Adipose tissue (tissue), 3 donors: ENCODE measurements around the gene TNS1. TPM values are rescaled to one million over a fixed set of nuclear protein-coding genes. Genes with fewer than 3 reads are reported as not detected.

Experiments
- H3K27ac ChIP-seq: one replicate; pipeline ENCODE4 v1.5.1; 2013; ENCODE audit warnings: low read depth, low read length
- WGBS, 3 donors: extraction: QIAGEN DNeasy Blood & Tissue Kit; methylation state at CpG; one replicate each; pipeline ENCODE4 v1.1.7; 2013; 5-methylcytosine and 5-hydroxymethylcytosine counted together
- polyA plus RNA-seq, 3 donors: library from polyadenylated mRNA; stranded (reverse); fragments of 200-250 nt; gene quantifications; one replicate each; pipeline ENCODE4 v1.2.3, GENCODE V29; 2013
- donor health status: healthy with polysubstance abuse.
- donor health status: Bipolar disorder and iron deficiency.
- donor health status: healthy.

TNS1 gene
- polyA plus RNA-seq, 3 donors, result 39.8 to 245 (median 171) TPM

DNA sequence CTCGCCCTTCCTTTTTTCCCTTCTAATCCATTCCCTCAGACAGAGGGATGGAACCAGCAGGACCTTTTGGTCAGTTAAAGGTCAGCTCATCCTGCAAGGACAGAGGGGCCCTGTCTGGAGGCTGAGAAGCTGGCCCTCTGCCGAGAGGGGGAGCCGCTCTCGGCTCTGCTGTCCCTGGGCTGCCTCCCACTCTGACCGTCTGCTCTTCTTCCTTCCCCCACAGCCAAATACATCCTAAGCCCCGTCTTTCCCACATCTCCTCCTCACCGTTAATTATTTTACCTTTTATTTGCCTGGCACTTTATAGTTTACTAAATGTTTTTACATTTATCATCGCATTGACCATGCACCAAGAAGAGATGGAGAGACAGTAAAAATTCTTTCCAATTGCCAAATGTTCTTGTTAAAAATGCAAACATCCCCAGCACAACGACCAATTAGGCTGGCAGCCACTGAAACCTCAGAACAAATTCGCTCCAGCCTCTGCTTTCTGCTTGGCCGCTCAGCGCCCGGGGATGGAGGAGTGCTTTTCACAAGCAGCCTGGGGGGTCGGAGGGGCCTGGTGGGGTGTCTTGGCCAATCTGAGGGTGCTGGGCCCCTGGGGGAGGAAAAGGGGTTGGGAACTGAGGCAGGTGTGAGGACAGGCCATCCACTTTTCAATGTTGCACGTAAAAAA lies 123.7 kb downstream of the TNS1 start:
- 72 to 78% (median 75%) methylated on average over 15 of the region's 15 CpGs for WGBS, 3 donors
- H3K27ac ChIP-seq, result no peak overlapping the region

DNA sequence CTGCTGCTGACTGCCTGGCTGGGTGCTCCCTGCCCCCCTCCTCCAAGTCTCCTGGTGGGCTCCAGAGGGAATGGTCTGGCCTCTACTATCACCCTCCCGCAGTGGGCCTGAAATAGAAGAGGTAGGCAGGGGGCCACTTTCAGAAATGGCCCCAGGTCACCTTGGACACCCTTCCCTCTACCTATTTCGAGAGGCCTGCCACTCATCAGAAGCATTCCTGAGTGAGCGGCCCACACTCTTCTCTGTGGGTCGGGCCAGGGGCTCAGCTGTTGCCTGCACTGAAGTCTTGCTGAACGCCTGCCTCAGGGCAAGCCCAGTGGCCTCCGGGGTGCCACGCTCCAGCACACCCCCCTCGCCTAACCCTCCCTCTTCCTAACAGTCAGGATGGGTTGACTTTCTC lies 124.9 kb downstream of the TNS1 start:
- no peak overlapping the region for H3K27ac ChIP-seq
- WGBS, 3 donors, result 85 to 92% (median 90%) methylated on average over 8 of the region's 8 CpGs

DNA sequence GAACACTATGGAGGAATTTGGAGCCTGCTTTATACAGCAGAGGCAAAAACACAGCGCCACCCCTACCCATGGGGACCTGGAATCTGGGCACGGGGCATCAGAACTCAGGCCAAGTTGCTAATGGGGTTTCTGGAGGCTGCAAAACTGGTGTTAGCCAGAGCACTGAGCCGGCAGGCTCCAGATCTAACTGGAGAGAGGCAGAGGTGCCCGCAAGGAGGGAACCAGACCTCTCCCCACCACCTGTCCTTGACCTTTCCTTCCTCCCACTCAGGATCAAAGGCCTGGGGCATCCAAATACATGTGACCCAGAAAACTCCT lies 126.6 kb downstream of the TNS1 start:
- H3K27ac ChIP-seq, result peak overlapping the region; percentile 19
- 83 to 87% (median 85%) methylated on average over 4 of the region's 4 CpGs for WGBS, 3 donors

DNA sequence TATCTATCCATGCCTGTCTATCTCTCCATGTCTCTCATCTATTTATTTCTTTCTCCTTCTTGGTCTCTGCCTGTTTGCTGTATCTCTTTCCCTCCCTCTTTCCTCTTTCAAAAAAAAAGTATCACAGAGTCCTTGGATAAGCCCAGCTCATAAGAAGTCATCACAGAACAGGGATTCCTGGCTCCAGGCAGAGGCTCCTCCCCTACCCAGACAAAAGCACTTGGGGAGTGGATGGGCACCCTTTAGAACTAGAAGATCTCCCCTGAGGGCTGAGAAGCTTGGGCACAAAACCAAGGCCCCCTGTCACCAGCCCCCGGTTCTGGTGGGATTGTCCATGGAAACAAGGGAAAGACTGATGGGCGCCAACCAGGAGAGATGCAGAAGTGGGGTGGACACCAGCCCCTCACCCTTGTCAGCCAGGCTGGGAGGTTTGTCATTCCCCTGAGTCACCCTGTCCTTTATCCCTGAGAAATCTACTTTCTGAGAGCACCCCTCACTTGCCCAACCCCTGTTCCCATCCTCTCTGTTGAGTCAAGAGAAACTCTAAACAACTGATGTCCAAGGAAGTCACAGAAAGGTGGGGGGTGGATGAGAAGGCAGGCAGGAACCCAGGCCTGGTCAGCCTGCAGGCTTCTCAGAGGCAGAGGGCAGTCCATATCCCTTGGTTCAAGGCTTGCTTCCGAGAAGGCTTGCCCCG lies 127.1 kb downstream of the TNS1 start:
- WGBS, 3 donors, result 89 to 97% (median 90%) methylated on average over 4 of the region's 4 CpGs
- H3K27ac ChIP-seq, result peak overlapping the region; percentile 19

DNA sequence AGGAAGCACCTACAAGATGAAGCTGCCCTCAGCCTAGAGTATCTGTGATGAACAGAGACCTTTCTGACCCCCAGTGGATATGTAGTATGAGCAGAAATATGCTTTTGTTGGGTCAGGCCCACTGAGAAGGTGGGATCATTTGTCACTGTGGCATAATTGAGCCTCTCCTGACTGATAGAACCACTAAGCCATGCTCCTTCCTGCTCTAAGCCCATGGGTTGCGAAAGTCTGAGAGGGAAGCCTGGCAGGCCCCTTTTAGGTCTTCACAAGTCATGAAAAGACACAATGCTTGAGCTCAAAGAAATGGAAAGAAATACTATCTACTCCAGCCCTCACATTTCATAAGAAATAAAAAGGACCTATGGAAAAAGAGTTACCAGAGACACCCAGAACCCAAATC lies 127.7 kb downstream of the TNS1 start:
- 89 to 92% (median 89%) methylated on average over 1 of the region's 1 CpG for WGBS, 3 donors
- no peak overlapping the region for H3K27ac ChIP-seq

DNA sequence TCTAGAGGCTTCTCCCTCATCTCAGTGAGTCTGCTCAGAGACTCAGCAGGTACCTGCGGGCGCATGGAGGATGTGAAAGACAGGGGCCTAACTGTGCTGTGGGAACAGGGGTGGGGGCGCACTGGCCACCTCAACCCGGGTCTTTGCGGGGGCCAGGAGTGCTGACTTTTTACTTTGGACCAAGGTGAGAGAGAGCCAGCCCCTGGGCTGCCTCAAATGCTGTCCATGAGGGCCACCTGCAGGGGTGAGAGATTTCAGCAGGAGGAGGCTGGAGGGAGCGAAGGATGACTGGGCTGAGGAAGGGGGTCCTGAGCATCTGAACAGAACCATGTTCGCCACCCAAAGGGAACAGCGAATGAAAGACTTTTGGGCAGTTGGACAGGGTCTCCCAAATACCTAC lies 129.4 kb downstream of the TNS1 start:
- no peak overlapping the region for H3K27ac ChIP-seq
- WGBS, 3 donors, result 89 to 93% (median 91%) methylated on average over 8 of the region's 8 CpGs

DNA sequence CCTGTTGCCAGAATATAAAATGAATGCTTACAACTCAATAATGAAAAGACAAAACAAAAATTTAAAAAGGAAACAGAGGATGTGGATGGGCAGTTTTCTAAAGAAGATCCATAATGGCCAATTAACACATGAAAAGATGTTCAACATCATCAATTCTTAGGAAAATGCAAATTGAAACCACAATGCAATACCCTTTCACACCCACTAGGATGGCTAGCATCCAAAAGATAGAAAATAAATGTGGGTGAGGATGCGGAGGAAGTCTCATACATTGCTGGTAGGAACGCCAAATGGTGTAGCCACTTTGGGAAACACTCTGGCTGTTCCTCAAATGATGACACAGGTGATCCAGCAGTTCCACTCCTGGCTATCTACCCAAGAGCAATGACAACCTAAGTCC lies 130.5 kb downstream of the TNS1 start:
- WGBS, 3 donors, result 71 to 83% (median 81%) methylated on average over 2 of the region's 2 CpGs
- H3K27ac ChIP-seq, result no peak overlapping the region

DNA sequence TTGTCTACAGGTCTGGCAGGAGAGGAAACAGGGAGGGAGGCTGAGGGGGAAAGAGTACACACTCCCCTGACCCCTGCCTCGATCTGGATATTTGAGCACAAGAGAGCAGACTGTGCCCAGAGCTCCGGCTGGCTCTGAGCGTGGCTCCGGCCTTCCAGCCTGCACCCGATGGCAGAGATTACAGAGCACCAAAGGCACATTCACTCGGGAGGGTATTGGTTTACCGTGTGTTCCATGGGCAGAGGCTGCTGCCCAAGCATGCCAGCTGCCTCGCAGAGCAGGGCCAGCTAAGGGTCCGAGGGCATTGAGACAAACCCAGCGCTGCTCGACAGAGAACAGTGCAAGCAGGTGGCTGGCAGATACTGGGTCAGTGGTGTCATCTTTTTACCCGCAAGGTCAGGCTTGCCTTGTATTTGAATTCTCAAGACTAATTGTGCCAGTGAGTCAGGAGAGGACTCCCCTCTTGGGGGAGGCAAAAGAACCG lies 132.2 kb downstream of the TNS1 start:
- 79 to 89% (median 86%) methylated on average over 13 of the region's 13 CpGs for WGBS, 3 donors

DNA sequence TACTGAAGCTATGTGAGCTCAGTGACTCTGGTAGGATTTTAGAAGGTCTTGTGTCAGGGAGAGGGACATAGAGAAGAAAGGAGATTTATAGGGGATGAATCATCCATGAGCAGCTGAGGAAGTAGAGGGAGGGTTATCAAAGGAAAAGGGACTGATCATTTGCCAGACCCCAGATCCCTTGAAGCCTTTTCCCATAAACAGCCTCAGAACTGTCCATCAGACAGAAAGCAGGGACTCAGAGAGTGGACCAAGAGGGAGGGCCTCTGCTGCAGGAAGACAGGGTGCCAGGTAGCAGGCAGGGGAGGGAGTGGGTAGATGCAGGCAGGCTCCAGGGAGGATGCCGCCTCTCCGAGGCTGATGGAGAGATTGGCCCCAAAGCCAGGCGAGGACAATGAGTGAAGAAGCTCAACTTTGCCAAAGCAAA lies 133.9 kb downstream of the TNS1 start:
- WGBS, 3 donors, result 61 to 88% (median 66%) methylated on average over 3 of the region's 3 CpGs
- no peak overlapping the region for H3K27ac ChIP-seq

More for the DNA sequence above, 132.2 kb downstream of the TNS1 start:
- H3K27ac ChIP-seq, result no peak overlapping the region

DNA sequence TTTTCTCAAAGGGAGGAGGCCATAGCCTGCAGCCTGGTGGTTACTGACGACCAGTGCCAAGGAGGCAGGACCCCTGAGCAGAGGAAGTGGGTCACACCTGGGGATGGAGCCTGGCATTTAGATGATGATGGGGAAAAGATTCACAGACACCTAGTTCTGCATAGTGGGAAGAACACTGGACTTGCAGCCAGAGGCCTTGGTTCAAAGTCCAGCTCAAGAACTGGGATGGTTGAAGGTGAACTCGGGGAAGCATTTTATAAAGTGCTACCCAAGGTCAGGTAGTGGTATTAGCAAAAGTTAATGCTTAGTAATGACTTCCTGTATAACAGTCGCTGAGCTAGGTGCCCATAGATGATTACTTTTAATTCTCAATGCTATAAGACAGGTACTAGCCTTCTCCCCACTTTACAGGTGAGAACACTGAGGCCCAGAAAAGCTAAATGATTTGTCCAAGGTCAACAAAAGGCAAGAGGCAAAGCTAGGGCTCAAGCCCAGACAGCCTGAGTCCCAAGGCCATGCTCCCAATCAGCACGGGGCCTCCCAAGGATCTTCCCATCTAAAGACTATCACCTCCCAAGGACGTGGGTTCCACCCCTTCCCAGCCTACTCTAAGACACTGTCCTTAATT lies 134.4 kb downstream of the TNS1 start:
- no peak overlapping the region for H3K27ac ChIP-seq
- WGBS, 3 donors, result 62 to 89% (median 82%) methylated on average over 5 of the region's 5 CpGs

DNA sequence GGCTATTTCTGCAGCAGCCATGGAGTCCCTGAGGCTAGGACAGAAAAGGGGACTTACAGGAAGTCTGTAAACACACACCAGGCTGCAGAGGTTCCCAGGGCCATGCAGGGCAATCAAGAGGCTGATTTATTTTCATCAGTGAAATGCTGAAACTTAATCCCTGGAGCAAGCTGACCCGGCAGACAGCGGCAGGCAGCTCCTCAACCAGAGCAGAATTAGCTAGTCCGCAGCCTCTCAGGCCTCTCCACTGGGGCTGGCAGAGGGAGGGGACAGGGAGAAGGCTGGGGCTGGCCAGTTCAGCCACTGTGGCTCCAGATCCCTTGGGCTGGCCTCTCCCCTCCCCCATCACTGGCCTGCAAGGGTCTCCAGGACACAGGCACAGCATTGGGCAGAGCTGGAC lies 136.3 kb downstream of the TNS1 start:
- H3K27ac ChIP-seq, result no peak overlapping the region
- 76 to 79% (median 76%) methylated on average over 3 of the region's 3 CpGs for WGBS, 3 donors

DNA sequence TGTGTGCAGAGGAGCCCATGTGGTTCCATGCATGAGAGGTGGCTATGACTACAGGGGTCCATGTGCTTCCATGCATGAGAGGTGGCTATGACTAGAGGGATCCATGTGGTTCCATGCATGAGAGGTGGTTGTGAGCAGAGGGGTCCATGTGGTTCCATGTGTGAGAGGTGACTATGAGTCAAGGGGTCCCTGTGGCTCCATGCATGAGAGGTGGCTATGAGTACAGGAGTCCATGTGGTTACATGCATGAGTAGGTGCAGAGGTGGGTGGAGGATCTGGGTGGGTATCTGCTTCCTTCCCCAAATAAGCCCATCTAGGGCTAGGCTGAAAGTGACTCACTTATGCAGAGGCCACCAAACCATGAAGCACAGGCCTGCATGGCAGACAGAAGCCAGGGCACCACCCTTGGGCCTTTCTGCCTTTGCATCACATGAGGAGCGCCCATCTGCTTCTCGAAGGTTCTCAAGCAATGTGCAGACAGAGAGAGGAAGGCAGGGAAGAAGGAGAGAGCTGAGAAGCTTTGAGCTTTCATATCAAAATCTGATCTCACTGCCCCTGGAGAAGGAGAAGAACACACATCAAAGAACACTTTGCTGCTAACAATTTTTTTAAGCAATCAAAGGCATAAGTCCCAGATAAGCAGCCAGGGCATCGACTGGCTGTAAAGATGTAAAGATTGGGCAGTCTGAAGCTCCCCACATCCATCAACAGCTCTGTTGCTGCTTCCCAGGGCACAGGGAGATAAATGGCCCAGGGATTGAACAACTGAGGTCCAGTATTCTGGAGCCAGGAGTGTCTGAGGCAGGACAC lies 137.6 kb downstream of the TNS1 start:
- no peak overlapping the region for H3K27ac ChIP-seq
- WGBS, 3 donors, result 64 to 85% (median 82%) methylated on average over 3 of the region's 3 CpGs

DNA sequence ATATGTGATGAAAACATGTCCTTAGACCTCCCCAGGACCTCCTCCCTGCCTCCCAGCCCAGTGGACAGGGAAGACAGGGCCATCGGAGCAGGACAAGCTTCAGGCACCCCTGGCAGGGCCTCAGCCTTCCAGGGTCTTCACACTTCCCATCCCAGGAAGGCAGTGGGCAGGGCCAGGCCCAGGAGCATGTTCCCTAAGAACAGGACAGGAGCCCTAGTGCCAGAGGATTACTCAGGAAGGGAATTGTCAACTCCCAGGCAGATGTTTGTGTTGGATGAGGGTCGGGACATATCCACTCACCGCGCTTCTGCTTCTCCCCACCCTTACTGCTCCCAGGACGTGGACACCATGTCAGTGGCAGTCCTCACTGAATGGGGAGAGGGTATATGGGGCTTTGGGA lies 138.9 kb downstream of the TNS1 start:
- H3K27ac ChIP-seq, result no peak overlapping the region
- 63 to 75% (median 69%) methylated on average over 5 of the region's 5 CpGs for WGBS, 3 donors

DNA sequence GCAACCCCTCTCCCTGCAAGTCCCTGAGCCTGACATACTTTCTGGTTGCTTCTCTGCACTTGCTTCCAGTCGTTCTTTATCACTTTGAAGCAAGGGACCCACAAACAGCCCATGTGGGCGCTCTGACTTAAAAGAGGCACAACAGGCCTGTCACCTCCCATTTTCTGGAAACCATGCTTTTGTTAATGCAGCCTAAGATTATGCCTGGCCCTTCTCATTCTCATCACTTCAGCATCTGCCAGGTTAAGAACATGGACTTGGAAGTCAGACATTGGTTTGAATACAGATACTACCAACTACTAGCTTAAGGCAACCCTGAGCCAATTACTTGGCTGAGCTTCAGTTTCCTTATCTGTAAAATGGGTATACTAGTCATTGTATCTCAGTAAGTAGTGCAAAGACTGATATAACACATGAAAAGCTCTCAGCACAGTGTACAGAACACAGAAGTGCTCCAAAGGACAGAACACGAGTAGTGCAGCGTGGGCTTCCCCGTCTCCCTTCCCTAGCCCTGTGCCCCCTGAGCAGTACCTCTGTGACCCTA lies 141.4 kb downstream of the TNS1 start:
- H3K27ac ChIP-seq, result no peak overlapping the region
- 92 to 96% (median 95%) methylated on average over 5 of the region's 5 CpGs for WGBS, 3 donors

DNA sequence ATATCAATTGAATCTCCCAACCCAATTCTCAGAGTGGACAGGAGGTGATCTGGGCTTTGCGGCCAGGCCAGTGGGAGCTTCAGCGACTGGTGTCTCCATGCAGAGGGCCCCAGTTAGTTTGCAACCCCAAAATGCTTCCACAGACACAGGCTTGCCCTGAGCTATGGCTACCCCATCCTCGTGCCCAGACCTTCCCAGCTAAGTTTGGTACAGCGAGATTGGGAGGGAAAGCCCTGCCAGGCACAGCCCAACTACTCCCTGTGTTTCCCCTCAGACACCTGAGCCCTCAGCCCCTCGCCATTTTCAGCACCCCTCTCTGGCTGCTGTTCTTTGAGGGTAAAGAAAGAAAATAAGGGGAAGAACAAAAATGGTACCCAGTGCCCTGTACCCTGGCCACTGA lies 142.9 kb downstream of the TNS1 start:
- 94 to 95% (median 95%) methylated on average over 5 of the region's 5 CpGs for WGBS, 3 donors
- no peak overlapping the region for H3K27ac ChIP-seq

DNA sequence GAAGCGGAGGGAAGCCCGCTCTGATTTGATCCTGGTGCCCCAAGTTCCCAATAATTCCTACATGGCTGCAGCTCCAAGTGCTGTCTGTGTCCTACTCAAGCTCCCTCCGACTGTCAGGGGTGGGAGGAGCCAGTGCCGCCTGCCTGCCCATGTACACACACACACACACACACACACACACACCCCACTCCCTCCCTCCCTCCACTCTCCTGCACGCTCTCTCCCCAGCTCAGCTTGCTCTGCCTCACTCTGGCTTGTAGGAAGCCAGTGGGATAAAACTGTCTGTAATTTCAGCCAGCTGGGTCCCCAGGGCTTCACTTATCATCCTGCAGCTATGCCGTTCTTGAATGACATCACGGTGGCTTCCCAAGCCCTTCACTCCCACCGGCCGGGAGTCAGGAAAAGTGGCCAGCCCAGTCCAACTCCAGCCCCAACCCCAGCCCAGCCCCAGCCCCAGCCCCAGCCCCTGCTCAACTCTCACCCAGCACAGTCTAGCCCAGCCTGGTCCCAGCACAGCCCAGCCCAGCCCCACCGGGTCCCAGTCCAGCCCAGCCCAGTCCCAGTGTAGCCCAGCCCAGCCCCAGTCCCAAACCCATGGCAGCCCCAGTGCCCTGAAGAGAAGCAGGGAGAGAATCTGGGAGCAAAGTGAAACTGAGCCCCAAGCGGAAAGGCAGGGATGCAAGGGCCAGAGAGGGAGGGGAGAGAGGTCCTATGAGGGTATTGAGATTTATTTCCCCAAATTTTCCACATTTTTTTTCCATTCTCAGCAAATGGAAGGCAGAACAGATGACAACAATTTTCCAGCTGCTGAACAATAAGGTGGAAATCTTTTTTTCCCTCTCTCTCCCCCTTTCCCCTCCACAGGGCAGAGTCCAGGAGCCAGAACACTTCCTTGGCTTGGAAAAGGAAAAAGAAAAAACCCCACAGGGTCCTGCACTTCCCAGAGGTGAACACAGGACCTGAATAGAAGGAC lies 144.0 kb downstream of the TNS1 start:
- WGBS, 3 donors, result 40 to 43% (median 41%) methylated on average over 9 to 11 of the region's 11 CpGs
- H3K27ac ChIP-seq, result peak overlapping the region; percentile 7

DNA sequence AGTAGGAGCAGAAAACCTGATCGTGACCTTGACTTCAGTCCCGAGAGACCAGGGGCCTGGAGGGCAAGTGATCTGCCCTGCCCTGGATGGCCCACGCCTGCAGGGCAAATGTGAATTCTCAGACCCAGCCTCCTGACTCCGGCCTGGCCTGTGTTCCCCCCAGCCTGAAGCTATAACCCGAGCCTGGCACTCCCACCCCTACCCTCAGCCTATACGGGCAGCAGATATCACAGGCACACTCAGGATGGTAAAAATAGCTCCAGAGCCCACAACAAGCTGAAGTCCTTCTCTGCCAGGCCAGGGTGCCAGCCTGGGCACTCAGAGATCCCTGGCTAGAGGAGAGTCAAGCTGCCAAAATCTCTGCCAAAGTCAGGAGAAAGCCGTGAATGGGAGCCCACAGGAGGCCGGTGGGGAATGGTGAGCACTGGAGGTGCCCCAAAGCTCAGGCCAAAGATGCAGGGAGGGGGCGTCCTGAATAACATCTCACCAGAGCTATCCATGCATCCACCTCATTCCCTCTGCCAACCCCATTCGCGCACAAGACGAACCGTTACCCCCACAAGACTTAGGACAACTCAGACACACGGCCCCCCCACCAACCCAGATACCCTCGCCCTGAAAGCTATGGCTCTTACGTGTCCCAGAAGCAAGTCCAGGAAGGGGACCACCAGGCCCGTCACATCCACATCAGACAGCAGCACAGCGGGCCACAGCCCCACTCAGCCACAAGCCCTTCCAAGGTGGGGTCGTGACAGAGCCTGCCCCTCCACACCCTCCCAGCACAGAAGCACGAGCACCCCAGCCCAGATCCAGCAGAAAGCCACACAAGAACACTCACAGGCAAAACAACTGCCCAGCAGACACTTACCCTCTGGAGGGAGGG lies 144.9 kb downstream of the TNS1 start:
- WGBS, 3 donors, result 57 to 71% (median 69%) methylated on average over 19 to 20 of the region's 20 CpGs
- no peak overlapping the region for H3K27ac ChIP-seq
